GM15510 (cell line): ENCODE data around the gene PCDHA2.

Experiments used
- POLR2A ChIP-seq: IDR thresholded peaks from 3 replicates; pipeline ENCODE4 v1.6.1; 2011; ENCODE audit warnings: borderline replicate concordance; ENCODE audit not compliant: insufficient read length; ENCODE audit errors: extremely low read depth

Gene PCDHA2

GRCh38 chr5:140794595-140795258, at the start of gene PCDHA2:
Gene PCDHA2 (plus strand): TSS chr5:140794852.
- TF ChIP-seq POLR2A, result no peak

- TF ChIP-seq POLR2A, result no peak
Observed at GRCh38 chr5:140753561-140753960, 41.1 kb upstream of the PCDHA2 start.

GRCh38 chr5:140764177-140764973, 30.3 kb upstream of the PCDHA2 start:
- TF ChIP-seq POLR2A, result no peak

- no peak for TF ChIP-seq POLR2A
Observed at GRCh38 chr5:140767444-140767843, 27.2 kb upstream of the PCDHA2 start.

- no peak for TF ChIP-seq POLR2A
Observed at GRCh38 chr5:140780512-140780911, 14.1 kb upstream of the PCDHA2 start.

GRCh38 chr5:140785905-140786686, 8.6 kb upstream of the PCDHA2 start, which contains the start of gene PCDHA1:
Gene PCDHA1 (plus strand): TSS chr5:140786140.
- no peak for TF ChIP-seq POLR2A

- no peak for TF ChIP-seq POLR2A
Observed at GRCh38 chr5:140791089-140791488, 3.6 kb upstream of the PCDHA2 start.

- TF ChIP-seq POLR2A, result no peak
Observed at GRCh38 chr5:140795259-140795641, 598 bp downstream of the PCDHA2 start.

GRCh38 chr5:140796718-140797095, 2.1 kb downstream of the PCDHA2 start:
- no peak for TF ChIP-seq POLR2A

- no peak for TF ChIP-seq POLR2A
Observed at GRCh38 chr5:140800816-140801493, 6.3 kb downstream of the PCDHA2 start, which contains the start of gene PCDHA3. Gene PCDHA3 (plus strand): TSS chr5:140801057.

- TF ChIP-seq POLR2A, result no peak
Observed at GRCh38 chr5:140801494-140801841, 6.8 kb downstream of the PCDHA2 start.

GRCh38 chr5:140802781-140803271, 8.2 kb downstream of the PCDHA2 start:
- TF ChIP-seq POLR2A, result no peak

GRCh38 chr5:140806834-140807775, 12.5 kb downstream of the PCDHA2 start, which contains the start of gene PCDHA4:
Gene PCDHA4 (plus strand): TSS chr5:140807068.
- TF ChIP-seq POLR2A, result no peak

- no peak for TF ChIP-seq POLR2A
Observed at GRCh38 chr5:140808889-140809291, 14.2 kb downstream of the PCDHA2 start.
